Measurements from ENCODE around the gene SLC23A2.

Gene SLC23A2

DNA sequence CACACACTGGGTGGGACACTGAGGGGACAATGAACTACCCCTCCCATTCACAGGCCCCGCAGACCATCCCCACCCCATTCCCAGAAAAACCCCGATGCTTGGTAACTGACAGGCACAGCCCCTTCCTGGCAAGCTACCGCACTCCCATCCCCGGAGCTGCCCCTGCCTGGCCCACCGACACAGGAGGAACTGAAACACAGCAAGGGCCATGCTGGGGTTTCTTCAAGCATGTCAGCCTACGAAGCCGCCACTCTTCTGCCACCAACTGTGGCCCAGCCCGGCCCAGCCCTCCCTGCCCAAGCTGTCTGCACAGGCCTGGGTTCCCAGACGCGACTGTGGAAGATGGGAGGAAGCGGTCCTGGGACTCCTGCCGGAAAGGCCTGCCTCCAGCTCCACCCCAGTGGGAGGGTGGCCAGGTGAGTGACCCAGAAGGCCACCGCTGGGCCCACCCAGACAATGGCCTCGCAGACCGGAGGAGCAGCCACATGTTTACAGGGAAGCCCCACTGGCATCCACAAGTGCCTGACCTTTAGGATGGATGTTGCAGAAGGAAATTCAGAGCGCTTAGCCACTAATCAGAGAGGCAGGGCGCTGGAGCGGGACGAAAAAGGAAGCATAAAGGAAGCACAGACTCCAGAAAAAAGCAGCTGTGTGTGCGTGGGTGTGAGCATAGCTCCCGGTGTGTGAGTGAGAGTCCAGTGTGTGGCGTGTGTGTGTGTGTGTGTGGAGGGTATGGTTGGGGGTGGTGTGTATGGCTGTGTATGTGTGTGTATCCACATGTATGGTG is 188.0 kb downstream of the SLC23A2 start:
- Mint-ChIP-seq H3K27me3 (no peaks in the 10 kb centered on the region), H3K4me1 (ENCODE audit: low read depth) (peaks cover 97% of the 10 kb centered on the region), H3K4me3 (peak overlapping the region; percentile 90), H3K9me3 (no peaks in the 10 kb centered on the region), H3K36me3 (ENCODE audit: low read depth) (peaks cover 88% of the 10 kb centered on the region), H3K27ac (peak overlapping the region; percentile 100)
- intact Hi-C loops (cut with micrococcal nuclease), result loop anchor here (5.0 to 10.0 kb wide), 2 partner anchors 34 to 272 kb away; no protein-coding TSS in a partner anchor

- H3K36me3 Mint-ChIP-seq (ENCODE audit: low read depth), result peaks cover 88% of the 10 kb centered on the region
- H3K4me3 Mint-ChIP-seq, result peak overlapping the region; percentile 90
These were observed 188.7 kb downstream of the SLC23A2 start for GRCh38 chr20:4812641-4813075.

DNA sequence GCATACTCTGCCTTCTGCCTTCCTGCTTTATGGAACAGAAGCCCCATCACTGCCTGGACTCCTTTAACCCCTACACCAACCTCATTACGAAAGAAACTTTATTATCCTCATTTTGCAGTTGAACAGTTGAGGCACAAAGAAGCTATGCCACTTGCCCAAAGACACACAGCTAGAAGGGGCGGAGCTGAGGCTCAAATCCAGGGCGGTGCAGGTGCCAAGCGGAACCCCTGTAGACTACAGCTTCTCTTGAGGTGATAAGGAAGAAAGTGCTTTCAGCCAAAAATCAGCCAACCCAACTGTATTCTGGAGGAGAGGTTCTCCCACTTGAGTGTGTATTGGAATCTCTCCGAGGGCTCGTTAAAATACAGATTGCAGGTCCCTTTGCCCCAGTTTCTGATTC is 189.1 kb downstream of the SLC23A2 start:
- Mint-ChIP-seq H3K4me1 (ENCODE audit: low read depth) (peaks cover 97% of the 10 kb centered on the region), H3K36me3 (ENCODE audit: low read depth) (peaks cover 88% of the 10 kb centered on the region), H3K4me3 (peak overlapping the region; percentile 42), H3K27ac (peak overlapping the region; percentile 100), H3K9me3 (no peaks in the 10 kb centered on the region), H3K27me3 (no peaks in the 10 kb centered on the region)
- intact Hi-C loops (cut with micrococcal nuclease), result loop anchor here (5.0 to 10.0 kb wide), 2 partner anchors 35 to 273 kb away; no protein-coding TSS in a partner anchor

More at GRCh38 chr20:4812641-4813075, 188.7 kb downstream of the SLC23A2 start:
- Mint-ChIP-seq H3K4me1 (ENCODE audit: low read depth) (peaks cover 97% of the 10 kb centered on the region), H3K27me3 (no peaks in the 10 kb centered on the region), H3K9me3 (no peaks in the 10 kb centered on the region), H3K27ac (peak overlapping the region; percentile 100)
- intact Hi-C loops (cut with micrococcal nuclease), result loop anchor here (5.0 to 10.0 kb wide), 2 partner anchors 35 to 272 kb away; no protein-coding TSS in a partner anchor

GRCh38 chr20:4811661-4812181 is 189.6 kb downstream of the SLC23A2 start:
- H3K27ac Mint-ChIP-seq, result peak overlapping the region; percentile 100
- intact Hi-C loops (cut with micrococcal nuclease), result loop anchor here (5.0 to 10.0 kb wide), 2 partner anchors 36 to 273 kb away; no protein-coding TSS in a partner anchor
- H3K27me3 Mint-ChIP-seq, result no peaks in the 10 kb centered on the region
- no peaks in the 10 kb centered on the region for H3K9me3 Mint-ChIP-seq
- peaks cover 97% of the 10 kb centered on the region for H3K4me1 Mint-ChIP-seq (ENCODE audit: low read depth)
- peaks cover 90% of the 10 kb centered on the region for H3K36me3 Mint-ChIP-seq (ENCODE audit: low read depth)
- peak overlapping the region; percentile 42 for H3K4me3 Mint-ChIP-seq

DNA sequence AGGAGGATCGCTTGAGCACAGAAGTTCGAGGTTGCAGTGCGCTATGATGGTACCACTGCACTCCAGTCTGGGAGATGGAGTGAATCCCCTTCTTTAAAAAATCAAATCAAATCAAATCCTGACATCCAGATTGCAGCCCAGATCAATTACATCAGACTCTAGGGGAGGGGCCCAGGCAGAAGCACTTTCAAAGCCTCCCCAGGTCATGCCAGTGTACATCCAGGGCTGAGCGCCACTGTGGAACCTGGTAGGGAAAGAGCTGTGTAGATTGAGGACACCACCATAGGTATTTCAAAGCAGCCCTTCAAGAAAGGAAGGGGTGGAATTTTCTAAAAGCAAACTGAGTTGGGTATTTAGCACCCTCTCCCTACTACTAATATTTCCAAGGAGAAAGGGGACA is 190.1 kb downstream of the SLC23A2 start:
- H3K36me3 Mint-ChIP-seq (ENCODE audit: low read depth), result peaks cover 91% of the 10 kb centered on the region
- intact Hi-C loops (cut with micrococcal nuclease), result loop anchor here (5.0 to 10.0 kb wide), 2 partner anchors 36 to 274 kb away; no protein-coding TSS in a partner anchor
- H3K27ac Mint-ChIP-seq, result peak overlapping the region; percentile 100
- no peaks in the 10 kb centered on the region for H3K9me3 Mint-ChIP-seq
- peaks cover 99% of the 10 kb centered on the region for H3K4me1 Mint-ChIP-seq (ENCODE audit: low read depth)
- no peaks in the 10 kb centered on the region for H3K27me3 Mint-ChIP-seq
- H3K4me3 Mint-ChIP-seq, result no peak overlapping the region

DNA sequence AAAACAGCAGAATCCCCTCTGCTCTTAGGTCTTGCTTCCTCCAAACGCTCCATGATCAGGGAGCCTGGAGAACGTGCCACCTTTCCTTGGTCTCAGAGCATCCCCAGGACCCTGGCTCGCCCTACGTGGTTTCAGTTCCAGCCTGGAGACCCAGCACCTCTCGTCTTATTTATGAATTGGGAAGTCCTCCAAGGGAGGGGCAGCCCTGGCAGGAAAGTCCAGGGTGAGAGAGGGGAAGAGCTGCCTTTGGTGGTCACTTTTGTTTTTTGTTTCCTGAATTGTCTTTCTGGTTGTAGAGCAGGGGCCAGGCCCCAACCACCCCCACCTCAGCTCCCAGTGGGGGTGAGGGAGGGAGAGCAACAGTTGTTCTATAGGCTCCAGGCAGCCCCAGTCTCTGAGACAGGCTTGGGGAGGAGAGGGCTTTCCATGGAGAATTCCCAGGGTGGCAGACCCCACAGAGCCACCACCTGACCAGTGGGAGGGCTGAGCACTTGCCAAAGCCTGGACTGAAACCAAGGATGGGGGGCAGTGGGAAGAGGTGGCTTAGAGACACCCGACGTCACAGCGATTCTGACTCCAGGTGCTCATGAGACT is 190.8 kb downstream of the SLC23A2 start:
- Mint-ChIP-seq H3K36me3 (ENCODE audit: low read depth) (peaks cover 91% of the 10 kb centered on the region), H3K27ac (peak overlapping the region; percentile 100), H3K27me3 (no peaks in the 10 kb centered on the region), H3K4me3 (no peak overlapping the region), H3K4me1 (ENCODE audit: low read depth) (peaks cover 99% of the 10 kb centered on the region), H3K9me3 (no peaks in the 10 kb centered on the region)
- intact Hi-C loops (cut with micrococcal nuclease), result loop anchor here (5.0 to 10.0 kb wide), 2 partner anchors 37 to 274 kb away; no protein-coding TSS in a partner anchor

DNA sequence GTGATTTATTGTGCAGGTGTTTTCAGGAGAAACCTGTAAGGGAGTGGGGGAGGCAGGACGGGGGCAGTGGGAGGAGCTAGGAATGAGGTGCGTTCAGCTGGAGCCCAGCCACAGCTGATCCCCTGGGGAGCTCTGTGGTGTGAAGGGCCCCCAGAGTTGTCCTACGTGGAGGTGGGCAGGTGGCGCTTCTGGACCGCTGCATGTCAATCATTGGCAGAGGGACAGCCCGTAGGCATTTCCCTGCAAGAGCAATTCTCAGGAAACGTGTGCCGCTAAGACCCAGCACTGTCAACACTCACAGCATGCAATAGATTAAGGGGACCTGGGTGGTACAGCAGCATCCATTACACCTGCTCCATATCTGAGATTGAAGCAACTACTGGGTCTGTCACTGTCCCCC is 191.6 kb downstream of the SLC23A2 start:
- intact Hi-C loops (cut with micrococcal nuclease), result loop anchor here (5.0 to 10.0 kb wide), 2 partner anchors 38 to 275 kb away; no protein-coding TSS in a partner anchor
- Mint-ChIP-seq H3K4me3 (no peak overlapping the region), H3K27ac (peak overlapping the region; percentile 70), H3K4me1 (ENCODE audit: low read depth) (peaks cover 98% of the 10 kb centered on the region), H3K36me3 (ENCODE audit: low read depth) (peaks cover 94% of the 10 kb centered on the region), H3K9me3 (no peaks in the 10 kb centered on the region), H3K27me3 (no peaks in the 10 kb centered on the region)

DNA sequence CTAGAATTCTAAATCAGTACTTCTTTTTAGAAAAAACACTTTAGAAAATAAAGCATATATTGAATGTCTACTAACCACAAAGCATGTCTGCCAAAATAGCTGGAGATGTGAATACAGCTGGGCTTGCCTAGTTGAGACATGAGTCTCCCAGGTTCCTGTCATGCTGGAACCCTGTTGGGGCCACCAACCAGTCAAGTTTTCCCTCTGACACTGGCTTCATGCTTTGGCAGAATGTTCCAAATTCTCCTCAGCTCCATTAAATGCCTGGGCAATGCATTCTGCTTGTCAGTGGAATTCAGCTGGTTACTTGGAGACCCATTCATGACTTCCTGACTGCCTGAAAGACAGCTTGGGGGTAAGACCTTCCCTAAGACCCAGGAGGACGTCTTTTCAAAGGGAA is 192.4 kb downstream of the SLC23A2 start:
- no peaks in the 10 kb centered on the region for H3K27me3 Mint-ChIP-seq
- peaks cover 94% of the 10 kb centered on the region for H3K4me1 Mint-ChIP-seq (ENCODE audit: low read depth)
- no peaks in the 10 kb centered on the region for H3K9me3 Mint-ChIP-seq
- H3K36me3 Mint-ChIP-seq (ENCODE audit: low read depth), result peaks cover 92% of the 10 kb centered on the region
- no peak overlapping the region for H3K4me3 Mint-ChIP-seq
- H3K27ac Mint-ChIP-seq, result peak overlapping the region; percentile 70
- intact Hi-C loops (cut with micrococcal nuclease), result no loop called here

- Mint-ChIP-seq H3K27me3 (no peaks in the 10 kb centered on the region), H3K4me3 (no peak overlapping the region), H3K27ac (peak overlapping the region; percentile 52), H3K9me3 (no peaks in the 10 kb centered on the region), H3K36me3 (ENCODE audit: low read depth) (peaks cover 91% of the 10 kb centered on the region), H3K4me1 (ENCODE audit: low read depth) (peaks cover 74% of the 10 kb centered on the region)
- intact Hi-C loops (cut with micrococcal nuclease), result no loop called here
These were observed 195.5 kb downstream of the SLC23A2 start for GRCh38 chr20:4805663-4806449.

- Mint-ChIP-seq H3K36me3 (ENCODE audit: low read depth) (peaks cover 94% of the 10 kb centered on the region), H3K4me3 (no peak overlapping the region), H3K27me3 (no peaks in the 10 kb centered on the region), H3K9me3 (no peaks in the 10 kb centered on the region), H3K4me1 (ENCODE audit: low read depth) (peaks cover 55% of the 10 kb centered on the region), H3K27ac (no peak overlapping the region)
- intact Hi-C loops (cut with micrococcal nuclease), result no loop called here
These were observed 198.8 kb downstream of the SLC23A2 start for GRCh38 chr20:4802527-4802926.
